Caco-2 (cell line): Measurements from ENCODE around the gene SEBOX. TPM values are rescaled to one million over a fixed set of nuclear protein-coding genes. Genes with fewer than 3 reads are reported as not detected.
A peak's percentile ranks its signal among the peaks of the same experiment; 100 is the strongest.
"Not testable (repeated sequence)": the region's sequence is repeated elsewhere in the genome, so short reads cannot be mapped to it uniquely, and the experiment has no call there.

ENCODE experiments used
- BruUV-seq: library from RNA; stranded (reverse); fragments of 400-500 nt; replicated peaks from 2 replicates; lab custom pipeline; 2021; lab: Mats Ljungman, UMichigan
- CTCF ChIA-PET: fragments of 300-600 bp; sonication (Branson Sonifier 250); formaldehyde crosslinking; loops from one replicate; lab custom pipeline; 2022; ENCODE audit warnings: antibody characterized with exemption; lab: Charles Lee
- POLR2A ChIA-PET: fragments of 300-600 bp; sonication (Branson Sonifier 250); formaldehyde crosslinking; loops from one replicate; lab custom pipeline; 2022; ENCODE audit warnings: antibody characterized with exemption; lab: Charles Lee
- DNase-seq, 2 experiments: peaks; one replicate each; pipeline versions ENCODE4 v3.0.0 to v3.0.0-alpha.2; 2020 to 2022
- H3K27me3 ChIP-seq: replicated peaks from 2 replicates; pipeline ENCODE4 v1.6.0; 2011; ENCODE audit warnings: low read length; ENCODE audit not compliant: control insufficient read depth, insufficient read depth
- H3K36me3 ChIP-seq: 2 replicates; pipeline ENCODE4 v1.5.1; 2011; ENCODE audit warnings: low read length; ENCODE audit not compliant: control insufficient read depth, insufficient read depth
- H3K4me1 ChIP-seq: fragments of 250-450 bp; sonication (Bioruptor Pico); 2 replicates; pipeline ENCODE4 v1.5.1; 2020; ENCODE audit warnings: mild to moderate bottlenecking
- H3K4me3 ChIP-seq: 2 replicates; pipeline ENCODE4 v1.5.1; 2011; ENCODE audit warnings: low read depth, mild to moderate bottlenecking, control low read depth, low read length
- H3K9me3 ChIP-seq: fragments of 250-450 bp; sonication (Bioruptor Pico); 2 replicates; pipeline ENCODE4 v1.5.1; 2020; ENCODE audit warnings: mild to moderate bottlenecking, moderate library complexity
- H3K27ac Mint-ChIP-seq: one replicate; pipeline ENCODE4 v1.8.0; 2022; ENCODE audit warnings: mixed read lengths; ENCODE audit not compliant: unreplicated experiment
- H3K27me3 Mint-ChIP-seq: one replicate; pipeline ENCODE4 v1.8.0; 2022; ENCODE audit warnings: mixed read lengths; ENCODE audit not compliant: insufficient read depth, unreplicated experiment
- H3K36me3 Mint-ChIP-seq: one replicate; pipeline ENCODE4 v1.8.0; 2022; ENCODE audit warnings: mild to moderate bottlenecking, mixed read lengths; ENCODE audit not compliant: insufficient read depth, unreplicated experiment
- H3K4me1 Mint-ChIP-seq: one replicate; pipeline ENCODE4 v1.8.0; 2022; ENCODE audit warnings: low read depth, mixed read lengths; ENCODE audit not compliant: unreplicated experiment
- H3K4me3 Mint-ChIP-seq: one replicate; pipeline ENCODE4 v1.8.0; 2022; ENCODE audit warnings: mild to moderate bottlenecking, moderate library complexity, mixed read lengths; ENCODE audit not compliant: unreplicated experiment
- H3K9me3 Mint-ChIP-seq: one replicate; pipeline ENCODE4 v1.8.0; 2022; ENCODE audit warnings: mixed read lengths; ENCODE audit not compliant: unreplicated experiment
- CTCF ChIP-seq, 2 experiments: fragments of 200-600 bp in 1 of 2; IDR thresholded peaks; 1 replicate in 1 of 2; 2 replicates in 1 of 2; pipeline versions ENCODE4 v1.5.1 to v1.8.0; 2011 to 2022; ENCODE audit warnings: antibody characterized with exemption in 1 of 2, control low read depth in 1 of 2, inconsistent platforms in 1 of 2, low read depth in 1 of 2, low read length in 1 of 2, mild to moderate bottlenecking in 1 of 2, moderate library complexity in 1 of 2; ENCODE audit not compliant: insufficient read depth in 1 of 2, severe bottlenecking in 1 of 2, unreplicated experiment in 1 of 2
- intact Hi-C: fragments of 100-400 bp; cut with micrococcal nuclease; formaldehyde crosslinking; loops from one replicate; pipeline ENCODE4 v1.10.0; 2022; ENCODE audit not compliant: unreplicated experiment
- total RNA-seq: library from RNA; stranded (reverse); gene quantifications from 2 replicates; pipeline ENCODE4 v1.2.3, GENCODE V29; 2022

Gene SEBOX
- total RNA-seq, 1 experiment from 2014 or later = not detected

GRCh38 chr17:28340374-28340773 lies 24.6 kb downstream of the SEBOX start:
- Mint-ChIP-seq H3K27me3 (no peaks in the 10 kb centered on the region), H3K27ac (no peak overlapping the region), H3K4me3 (no peak overlapping the region), H3K9me3 (no peaks in the 10 kb centered on the region), H3K4me1 (peaks cover 13% of the 10 kb centered on the region), H3K36me3 (peaks cover 84% of the 10 kb centered on the region)
- peaks cover 12% of the 10 kb centered on the region for H3K36me3 ChIP-seq
- no peak overlapping the region for H3K4me3 ChIP-seq
- BruUV-seq = no TSS peak
- no peak for TF ChIP-seq CTCF (IDR thresholded peaks at IDR 0.05; ENCODE audit: insufficient read depth in 1 of 2, low read depth in 1 of 2, low read length in 1 of 2, severe bottlenecking in 1 of 2, unreplicated experiment in 1 of 2)
- no peaks in the 10 kb centered on the region for H3K9me3 ChIP-seq
- POLR2A ChIA-PET = no interaction called here
- DNase-seq = no peak
- intact Hi-C loops = no loop called here
- H3K4me1 ChIP-seq = peaks cover 14% of the 10 kb centered on the region
- CTCF ChIA-PET = no interaction called here
- no peaks in the 10 kb centered on the region for H3K27me3 ChIP-seq

- POLR2A ChIA-PET = interaction anchor here (0.5 to 0.6 kb wide), 4 partner anchors 23 to 66 kb away, joined by 3 to 5 read pairs (median 3); no protein-coding TSS in a partner anchor
- Histone ChIP-seq H3K4me3 (no peak overlapping the region), H3K36me3 (peaks cover 12% of the 10 kb centered on the region), H3K9me3 (no peaks in the 10 kb centered on the region), H3K27me3 (no peaks in the 10 kb centered on the region), H3K4me1 (peaks cover 16% of the 10 kb centered on the region)
- intact Hi-C loops = loop anchor here (5.0 to 10.0 kb wide), 2 partner anchors 235 to 297 kb away; partner anchors contain the start of genes ALDOC, NLK and PIGS
- peaks cover 19% of the 10 kb centered on the region for H3K4me1 Mint-ChIP-seq
- CTCF ChIA-PET = no interaction called here
- H3K27ac Mint-ChIP-seq = no peak overlapping the region
- DNase-seq = no peak
- no TSS peak for BruUV-seq
- no peak overlapping the region for H3K4me3 Mint-ChIP-seq
- TF ChIP-seq CTCF (IDR thresholded peaks at IDR 0.05; ENCODE audit: insufficient read depth in 1 of 2, low read depth in 1 of 2, low read length in 1 of 2, severe bottlenecking in 1 of 2, unreplicated experiment in 1 of 2) = no peak
- H3K36me3 Mint-ChIP-seq = peaks cover 81% of the 10 kb centered on the region
- H3K9me3 Mint-ChIP-seq = no peaks in the 10 kb centered on the region
- H3K27me3 Mint-ChIP-seq = no peaks in the 10 kb centered on the region
Measured at GRCh38 chr17:28339431-28339830, 25.6 kb downstream of the SEBOX start.

- H3K27me3 Mint-ChIP-seq, H3K27me3 ChIP-seq, H3K4me3 ChIP-seq, H3K4me3 Mint-ChIP-seq, BruUV-seq, CTCF ChIA-PET, H3K9me3 ChIP-seq, DNase-seq, H3K9me3 Mint-ChIP-seq: not testable (repeated sequence)
- Mint-ChIP-seq H3K4me1 (peaks cover 25% of the 10 kb centered on the region), H3K36me3 (peaks cover 82% of the 10 kb centered on the region), H3K27ac (peak overlapping the region; percentile 15)
- POLR2A ChIA-PET = interaction anchor here (0.6 kb wide), 3 partner anchors 23 to 59 kb away, joined by 3 to 5 read pairs (median 3); no protein-coding TSS in a partner anchor
- peaks cover 12% of the 10 kb centered on the region for H3K36me3 ChIP-seq
- intact Hi-C loops = loop anchor here (5.0 to 10.0 kb wide), 2 partner anchors 236 to 296 kb away; partner anchors contain the start of genes ALDOC, NLK and PIGS
- H3K4me1 ChIP-seq = peaks cover 21% of the 10 kb centered on the region
Measured at GRCh38 chr17:28338769-28339212, 26.2 kb downstream of the SEBOX start.
